ENCODE results near the gene SRD5A3.

DNA sequence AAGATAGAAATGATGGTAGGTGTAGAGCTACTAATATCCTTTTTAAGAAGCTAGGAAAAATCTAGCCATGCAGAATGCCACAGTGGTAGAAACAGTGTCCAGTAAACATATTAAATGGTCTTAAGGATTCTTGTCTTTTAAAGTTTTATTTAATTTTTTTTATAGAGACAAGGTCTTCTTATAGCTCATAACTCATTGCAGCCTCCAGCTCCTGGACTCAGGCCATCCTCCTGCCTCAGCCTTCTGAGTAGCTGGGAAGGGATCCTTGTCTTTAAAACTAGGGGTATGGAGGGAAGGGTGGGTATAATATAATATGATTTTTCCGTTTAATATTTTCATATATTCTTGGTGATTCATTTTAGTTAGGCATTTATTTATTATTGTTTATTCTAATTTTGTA is 53.5 kb downstream of the SRD5A3 start:
- TF ChIP-seq, protein P1, sequence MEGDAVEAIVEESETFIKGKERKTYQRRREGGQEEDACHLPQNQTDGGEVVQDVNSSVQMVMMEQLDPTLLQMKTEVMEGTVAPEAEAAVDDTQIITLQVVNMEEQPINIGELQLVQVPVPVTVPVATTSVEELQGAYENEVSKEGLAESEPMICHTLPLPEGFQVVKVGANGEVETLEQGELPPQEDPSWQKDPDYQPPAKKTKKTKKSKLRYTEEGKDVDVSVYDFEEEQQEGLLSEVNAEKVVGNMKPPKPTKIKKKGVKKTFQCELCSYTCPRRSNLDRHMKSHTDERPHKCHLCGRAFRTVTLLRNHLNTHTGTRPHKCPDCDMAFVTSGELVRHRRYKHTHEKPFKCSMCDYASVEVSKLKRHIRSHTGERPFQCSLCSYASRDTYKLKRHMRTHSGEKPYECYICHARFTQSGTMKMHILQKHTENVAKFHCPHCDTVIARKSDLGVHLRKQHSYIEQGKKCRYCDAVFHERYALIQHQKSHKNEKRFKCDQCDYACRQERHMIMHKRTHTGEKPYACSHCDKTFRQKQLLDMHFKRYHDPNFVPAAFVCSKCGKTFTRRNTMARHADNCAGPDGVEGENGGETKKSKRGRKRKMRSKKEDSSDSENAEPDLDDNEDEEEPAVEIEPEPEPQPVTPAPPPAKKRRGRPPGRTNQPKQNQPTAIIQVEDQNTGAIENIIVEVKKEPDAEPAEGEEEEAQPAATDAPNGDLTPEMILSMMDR (IDR thresholded peaks at IDR 0.05), result no peak
- TF ChIP-seq POLR2AphosphoS5 (IDR thresholded peaks at IDR 0.05) (no peak), POLR2A (IDR thresholded peaks at IDR 0.05) (no peak)
